Vagina (tissue), 2 donors: ENCODE data around the gene MACO1.

ENCODE experiments used
- CTCF ChIP-seq, 3 experiments: fragments of 450-650 bp in 2 of 3; fragments of 200-600 bp in 1 of 3; sonication (generic) in 1 of 3; IDR thresholded peaks; one replicate each; pipeline ENCODE4 v1.5.1; 2017 to 2019; ENCODE audit warnings: antibody characterized with exemption in 3 of 3, mild to moderate bottlenecking in 2 of 3, moderate library complexity in 2 of 3
- POLR2A ChIP-seq, 2 donors: fragments of 450-650 bp; IDR thresholded peaks; one replicate each; pipeline ENCODE4 v1.6.1; 2017; ENCODE audit warnings: antibody characterized with exemption in 2 of 2, mild to moderate bottlenecking in 2 of 2, moderate library complexity in 2 of 2

GRCh38 chr1:25437672-25438071 lies 7.0 kb downstream of the MACO1 start:
- TF ChIP-seq CTCF (IDR thresholded peaks at IDR 0.05) = no peak
- TF ChIP-seq POLR2A (IDR thresholded peaks at IDR 0.05) = no peak
